GM18909 (cell line): Measurements from ENCODE around the gene EFNB2.

Experiments used
- ATAC-seq: cut with Tn5 transposase; IDR thresholded peaks from one replicate; pipeline ENCODE4 v1.9.1; 2021; ENCODE audit warnings: mild to moderate bottlenecking; ENCODE audit not compliant: unreplicated experiment, poor library complexity

EFNB2 gene

GRCh38 chr13:106489849-106490568, 45.5 kb downstream of the EFNB2 start:
- no peak for ATAC-seq

DNA sequence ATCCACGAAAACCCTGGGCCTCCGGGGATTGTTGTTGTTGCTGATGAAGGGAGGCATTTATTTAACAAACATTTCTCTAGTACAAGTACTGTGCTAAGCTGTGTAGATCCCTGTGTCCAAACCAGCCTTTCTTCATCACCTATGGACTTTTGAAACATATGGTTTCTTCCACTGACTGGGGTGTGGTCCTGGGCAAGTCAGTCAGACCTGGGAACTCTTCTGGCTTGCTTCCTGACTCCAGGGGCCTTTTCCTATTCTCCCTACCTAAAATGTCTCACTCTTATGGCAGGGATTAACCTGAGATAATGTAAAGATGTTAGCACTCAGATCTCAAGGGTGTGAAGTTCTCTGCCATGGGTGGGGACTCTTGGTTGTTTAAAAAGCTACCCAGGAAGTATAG, 46.8 kb downstream of the EFNB2 start:
- no peak for ATAC-seq

DNA sequence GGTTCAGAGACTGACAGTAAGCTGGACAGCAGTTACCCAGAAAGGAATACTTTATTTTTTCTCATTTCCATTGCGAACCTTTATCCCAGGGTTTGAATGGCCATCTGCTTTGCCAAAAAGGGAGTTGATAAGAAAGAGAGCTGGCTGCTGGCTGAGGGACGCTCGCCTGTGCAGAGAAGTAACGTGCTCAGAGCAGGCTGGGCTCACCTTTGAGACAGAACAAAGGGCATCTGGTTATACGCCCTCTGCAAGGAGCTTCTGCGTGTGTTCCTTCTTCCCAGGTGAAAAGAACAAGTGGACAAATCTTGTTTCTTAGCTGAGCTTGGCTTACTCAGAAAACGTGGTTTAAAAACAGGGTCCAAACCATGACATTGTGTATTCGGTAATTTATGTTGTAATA, 47.4 kb downstream of the EFNB2 start:
- no peak for ATAC-seq

DNA sequence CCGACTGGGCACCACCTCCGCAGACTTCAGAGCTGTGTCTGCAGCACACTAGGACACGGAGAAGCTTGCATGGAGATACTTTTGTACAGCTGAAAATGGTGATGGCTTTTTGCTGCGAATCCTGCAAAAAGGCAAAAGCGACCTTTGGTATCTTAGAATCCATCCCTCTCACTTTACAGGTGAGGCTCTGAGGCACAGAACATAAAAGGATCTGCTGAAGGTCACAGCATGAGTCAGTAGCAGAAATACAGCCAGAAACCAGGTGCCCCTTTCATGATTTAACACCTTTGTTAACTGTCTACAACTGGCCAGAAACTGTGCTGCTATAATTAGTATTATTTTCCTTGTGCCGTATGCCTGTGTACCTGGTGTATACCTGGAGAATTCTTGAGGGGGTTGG, 48.3 kb downstream of the EFNB2 start:
- no peak for ATAC-seq

- ATAC-seq, result no peak
Observed at GRCh38 chr13:106486287-106486686, 49.2 kb downstream of the EFNB2 start.

GRCh38 chr13:106484537-106485193, 50.8 kb downstream of the EFNB2 start:
- no peak for ATAC-seq

DNA sequence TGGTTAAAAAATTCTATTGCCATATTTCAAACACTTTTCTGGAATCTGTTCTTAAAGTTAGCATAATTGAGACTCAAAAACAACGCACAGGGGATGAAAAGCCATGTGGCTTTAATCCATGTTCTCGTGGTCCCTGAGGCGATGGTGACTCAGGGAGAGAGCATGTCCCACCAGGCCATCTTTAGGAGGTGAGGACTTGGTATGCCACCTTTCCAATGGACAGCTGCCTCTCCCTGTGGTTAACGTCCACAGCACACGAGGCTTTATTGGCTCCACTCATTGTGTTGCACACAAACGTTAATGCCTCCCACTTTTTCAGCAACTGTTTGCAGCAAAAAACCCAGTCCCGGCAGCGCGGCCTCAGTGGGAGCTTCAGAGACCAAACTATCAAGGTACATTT, 51.4 kb downstream of the EFNB2 start:
- no peak for ATAC-seq

GRCh38 chr13:106481919-106482318, 53.5 kb downstream of the EFNB2 start:
- no peak for ATAC-seq

- ATAC-seq, result no peak
Observed at GRCh38 chr13:106480351-106480910, 55.0 kb downstream of the EFNB2 start.

DNA sequence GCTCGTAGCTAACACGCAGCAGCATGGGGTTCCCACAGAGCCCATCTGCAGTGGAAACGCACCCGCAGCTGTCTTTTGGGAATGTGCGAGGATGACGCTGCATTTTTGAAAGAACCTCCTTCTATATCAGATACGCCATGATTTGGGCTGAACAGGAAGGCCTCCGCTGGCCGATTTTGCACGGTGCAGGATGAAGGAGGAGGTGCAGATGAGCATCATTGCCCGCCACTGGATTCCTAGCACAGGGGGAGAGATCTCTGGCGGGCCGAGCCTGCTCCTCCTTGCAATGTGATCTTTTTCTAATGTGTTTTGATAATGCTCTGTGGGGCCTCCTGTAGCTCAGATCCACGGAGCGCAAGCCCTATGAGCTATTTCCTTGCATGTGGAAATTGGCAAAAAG, 55.5 kb downstream of the EFNB2 start:
- no peak for ATAC-seq

- ATAC-seq, result no peak
Observed at GRCh38 chr13:106478116-106478515, 57.3 kb downstream of the EFNB2 start.

GRCh38 chr13:106477303-106477702, 58.2 kb downstream of the EFNB2 start:
- no peak for ATAC-seq

DNA sequence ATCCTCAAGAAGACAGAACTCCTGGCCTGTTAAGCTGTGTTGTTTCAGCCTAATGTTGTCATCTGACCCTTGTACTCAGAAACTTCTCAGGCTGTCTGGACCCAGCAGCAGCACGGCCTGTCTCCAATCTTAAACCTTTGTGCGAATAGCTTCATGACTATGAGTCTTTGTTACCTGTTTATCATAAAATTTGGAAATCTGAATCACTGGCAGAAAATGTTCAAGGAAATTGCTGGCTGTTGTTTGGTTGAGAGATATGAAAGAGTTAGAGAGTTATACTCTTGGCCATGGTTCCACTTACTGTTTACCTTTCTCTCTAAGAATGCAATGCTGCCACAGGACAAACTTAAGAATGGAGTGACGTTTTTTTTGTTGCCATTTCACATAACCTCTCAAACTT, 59.6 kb downstream of the EFNB2 start:
- no peak for ATAC-seq

GRCh38 chr13:106474912-106475311, 60.5 kb downstream of the EFNB2 start:
- ATAC-seq, result no peak

- no peak for ATAC-seq
Observed at GRCh38 chr13:106473154-106473553, 62.3 kb downstream of the EFNB2 start.

- no peak for ATAC-seq
Observed at GRCh38 chr13:106472621-106473020, 62.8 kb downstream of the EFNB2 start.

GRCh38 chr13:106471957-106472543, 63.4 kb downstream of the EFNB2 start:
- ATAC-seq, result peak; percentile 47

GRCh38 chr13:106470576-106470975, 64.9 kb downstream of the EFNB2 start:
- ATAC-seq, result no peak

GRCh38 chr13:106468744-106469590, 66.5 kb downstream of the EFNB2 start:
- ATAC-seq, result no peak

- no peak for ATAC-seq
Observed at GRCh38 chr13:106468207-106468606, 67.3 kb downstream of the EFNB2 start.
